GM18870 (cell line): ENCODE data around the gene FBXO42.

Source experiments
- ATAC-seq: cut with Tn5 transposase; IDR thresholded peaks from one replicate; pipeline ENCODE4 v1.9.1; 2021; ENCODE audit warnings: moderate library complexity; ENCODE audit not compliant: unreplicated experiment

Gene FBXO42

DNA sequence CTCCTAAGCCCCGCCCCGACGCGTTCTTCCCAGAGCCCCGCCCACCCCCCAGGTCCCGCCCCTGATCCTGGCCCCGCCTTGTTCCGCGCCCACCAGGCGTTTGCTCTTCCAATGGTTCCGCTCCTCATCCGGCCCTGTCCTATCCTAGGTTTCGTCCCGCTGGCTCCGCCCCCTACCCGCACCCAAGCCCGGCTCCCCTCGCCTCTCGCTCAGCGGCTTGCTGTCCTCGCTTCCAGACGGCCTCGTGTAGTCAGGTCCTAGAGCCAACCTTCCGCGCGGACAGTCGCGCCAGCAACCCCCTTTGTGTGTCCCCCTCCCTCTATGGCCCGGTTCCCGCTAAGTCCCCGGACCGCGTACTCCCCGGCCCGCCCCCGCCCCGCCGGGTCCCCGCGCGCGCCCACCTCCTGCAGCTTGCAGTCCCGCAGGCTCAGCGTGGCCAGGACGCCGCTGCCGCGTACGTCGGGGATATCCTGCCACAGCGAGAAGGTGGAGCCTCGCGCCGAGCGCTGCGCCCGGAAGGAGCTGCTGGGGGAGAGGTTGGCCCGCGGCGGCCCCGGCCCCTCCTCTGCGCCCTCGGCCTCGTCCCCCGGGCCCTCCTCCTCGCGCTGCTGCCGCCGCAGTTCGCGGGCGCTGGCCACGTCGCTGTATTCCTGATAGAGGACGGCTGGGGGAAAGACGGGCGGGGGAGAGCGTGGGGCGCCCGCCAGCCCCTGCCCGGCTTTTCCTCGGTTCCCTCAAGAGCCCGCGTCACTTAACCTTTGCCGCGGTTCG, 145.5 kb downstream of the FBXO42 start:
- ATAC-seq: no peak

DNA sequence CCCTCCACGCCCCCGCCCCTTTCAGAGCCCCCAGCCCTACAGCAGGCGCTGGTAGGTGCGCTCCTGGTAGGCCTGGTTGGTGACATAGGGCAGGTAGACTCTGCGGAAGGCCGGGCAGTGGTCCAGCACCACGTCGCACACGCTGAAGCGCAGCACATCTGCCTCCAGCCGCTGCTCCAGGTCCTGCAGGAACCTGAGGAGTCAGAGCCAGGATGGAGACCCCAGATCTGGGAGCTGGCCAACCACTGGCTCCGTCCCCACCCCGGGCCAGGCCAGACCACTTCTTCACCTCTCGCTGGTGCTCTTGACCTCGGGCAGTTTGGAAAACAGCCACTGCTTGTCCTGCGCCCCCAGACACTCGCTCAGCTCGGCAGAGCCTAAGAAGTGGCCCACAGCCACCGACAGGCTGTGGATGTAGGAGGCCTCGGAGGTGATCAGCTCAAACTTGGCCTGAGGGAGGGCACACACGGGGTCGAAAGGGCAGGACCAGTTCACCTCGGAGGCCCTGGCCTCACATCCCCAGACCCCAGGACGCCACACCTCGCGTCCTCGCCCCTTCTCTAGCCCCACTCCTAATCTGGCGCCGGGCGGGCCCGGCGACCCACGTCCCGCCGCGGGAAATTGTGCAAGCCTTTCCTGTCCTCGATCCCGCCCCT, 146.3 kb downstream of the FBXO42 start:
- no peak for ATAC-seq

DNA sequence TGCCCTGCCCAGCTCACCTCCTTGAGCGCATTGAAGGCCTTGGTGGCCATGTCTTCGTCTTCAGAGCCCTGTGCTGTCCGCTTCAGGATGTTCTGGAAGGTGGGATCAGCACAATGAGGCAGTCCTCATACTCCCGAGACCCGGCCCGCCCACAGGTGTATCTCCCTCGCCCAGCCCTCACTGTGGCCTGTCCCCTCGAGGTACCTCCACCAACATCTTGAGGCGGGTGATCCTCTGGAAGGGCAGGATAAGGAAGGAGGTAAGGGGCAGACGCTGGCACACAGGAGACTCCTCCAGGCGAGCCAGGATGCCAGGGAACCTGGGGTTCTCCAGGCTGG, 147.0 kb downstream of the FBXO42 start:
- no peak for ATAC-seq

- no peak for ATAC-seq
These were observed 147.5 kb downstream of the FBXO42 start for GRCh38 chr1:16204634-16205333.

DNA sequence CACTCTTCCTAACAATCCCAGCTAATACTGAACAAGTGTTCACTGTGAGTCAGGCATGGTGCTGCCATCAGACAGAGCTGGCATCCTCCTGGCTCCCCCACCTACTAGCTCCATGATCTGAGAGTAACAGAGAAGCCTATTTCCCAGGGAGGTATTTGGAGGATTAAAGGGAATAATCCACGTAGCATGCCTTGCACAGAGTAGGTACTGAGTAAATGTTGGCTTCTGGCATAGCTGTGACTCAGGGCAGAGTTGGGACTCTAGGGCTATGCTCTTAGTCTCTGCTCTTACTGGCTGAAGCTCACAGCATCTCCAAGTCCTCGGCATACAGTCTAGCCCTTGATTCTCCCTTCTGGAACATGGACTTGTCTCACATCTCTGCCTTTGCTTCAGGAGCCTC, 148.1 kb downstream of the FBXO42 start:
- no peak for ATAC-seq

DNA sequence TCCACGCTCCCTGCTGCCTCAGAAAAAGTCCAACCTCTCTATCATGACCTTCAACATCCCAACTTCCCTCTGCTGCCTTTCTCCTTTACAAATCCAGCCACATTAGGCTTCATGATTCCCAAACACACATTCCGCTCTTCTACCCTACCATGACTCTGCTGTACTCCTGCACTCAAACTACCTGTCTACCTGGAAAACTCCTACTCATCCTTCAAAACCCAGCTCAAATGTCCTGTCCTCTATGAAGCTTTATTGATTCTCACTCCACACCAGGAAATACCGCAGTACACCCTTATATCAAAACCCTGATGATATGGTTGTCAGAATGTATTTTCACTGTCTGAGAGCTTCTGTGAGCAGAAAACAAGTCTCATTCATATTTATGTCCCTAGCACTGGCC, 148.7 kb downstream of the FBXO42 start:
- no peak for ATAC-seq

DNA sequence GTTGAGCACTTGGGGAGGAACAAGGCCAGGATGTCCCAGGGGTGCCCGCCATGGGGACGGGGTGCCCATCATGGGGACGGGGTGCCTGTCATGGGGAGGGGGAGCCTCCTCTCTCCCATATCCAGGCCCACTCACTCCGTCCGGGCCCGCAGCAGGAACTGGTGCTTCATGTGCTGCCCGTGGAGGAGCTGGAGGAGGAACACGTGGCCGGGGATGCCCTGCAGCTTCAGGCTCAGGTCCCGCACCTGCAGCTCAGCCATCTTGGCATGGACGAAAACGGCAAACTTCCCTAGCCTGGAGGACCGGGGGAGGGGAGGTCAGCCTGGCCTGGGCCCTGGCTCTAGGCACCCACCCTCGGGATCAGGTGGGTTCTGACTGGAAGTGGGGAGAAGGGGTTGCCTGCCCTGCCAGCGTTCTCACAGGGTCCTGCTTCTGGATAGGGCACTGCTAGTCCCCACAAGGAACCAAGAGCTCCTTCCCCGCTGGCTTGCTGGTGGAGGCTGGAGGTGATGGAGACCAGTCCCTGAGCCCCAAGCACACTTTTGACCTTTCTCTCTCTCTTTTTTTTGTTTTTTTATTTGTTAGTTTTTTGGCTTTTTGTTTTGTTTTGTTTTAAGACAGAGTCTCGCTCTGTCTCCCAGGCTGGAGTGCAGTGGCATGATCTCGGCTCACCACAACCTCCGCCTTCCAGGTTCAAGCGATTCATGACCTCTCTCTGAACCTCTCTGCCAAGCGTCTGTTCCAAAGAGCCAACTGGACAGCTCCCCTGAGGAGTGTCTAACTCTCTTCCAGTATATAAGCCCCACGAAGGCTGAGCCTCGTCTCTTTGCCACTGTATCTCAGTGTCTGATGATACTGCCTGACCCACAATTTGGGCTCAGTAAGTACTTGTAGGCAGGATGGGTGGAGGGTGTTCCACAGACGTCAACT, 149.7 kb downstream of the FBXO42 start:
- no peak for ATAC-seq

GRCh38 chr1:16199700-16200099, 152.6 kb downstream of the FBXO42 start:
- no peak for ATAC-seq

GRCh38 chr1:16199157-16199501, 153.2 kb downstream of the FBXO42 start:
- no peak for ATAC-seq

GRCh38 chr1:16198444-16199156, 153.7 kb downstream of the FBXO42 start:
- ATAC-seq: no peak

DNA sequence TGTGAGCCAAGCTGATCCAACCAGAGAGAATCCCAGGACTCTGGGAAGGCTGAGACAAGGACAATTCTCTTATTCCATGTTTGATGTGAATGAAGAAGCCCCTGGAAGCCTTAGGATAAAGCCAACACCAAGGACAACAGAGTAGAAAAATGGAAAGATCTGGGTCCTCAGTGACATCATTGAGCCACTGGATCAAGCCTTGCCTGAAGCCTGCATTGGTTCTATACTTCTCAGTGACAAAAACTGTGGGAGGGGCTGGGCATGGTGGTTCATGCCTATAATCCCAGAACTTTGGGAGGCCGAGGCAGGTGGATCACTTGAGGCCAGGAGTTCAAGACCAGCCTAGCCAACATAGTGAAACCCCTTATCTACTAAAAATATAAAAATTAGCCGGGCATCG, 155.4 kb downstream of the FBXO42 start:
- ATAC-seq: no peak
